H4 (cell line): Measurements from ENCODE around the gene TDG. TPM values are rescaled to one million over a fixed set of nuclear protein-coding genes. Genes with fewer than 3 reads are reported as not detected.
"Not testable (repeated sequence)": the region's sequence is repeated elsewhere in the genome, so short reads cannot be mapped to it uniquely, and the experiment has no call there.

ENCODE experiments used
- DNase-seq: peaks from one replicate; pipeline ENCODE4 v3.0.0-alpha.2; 2015; ENCODE audit warnings: low spot score
- total RNA-seq: library from RNA; depleted of rRNA; stranded (reverse); fragments of >200 nt; shearing (Covaris generic); gene quantifications from 2 replicates; pipeline ENCODE4 v1.2.3, GENCODE V29; 2014; rRNA removed

The TDG gene
- total RNA-seq, 1 experiment from 2014 or later, result 34.2 TPM

GRCh38 chr12:104022786-104023185, 57.1 kb downstream of the TDG start:
- DNase-seq, result no peak

GRCh38 chr12:104023710-104024109, 58.0 kb downstream of the TDG start:
- DNase-seq, result no peak

DNA sequence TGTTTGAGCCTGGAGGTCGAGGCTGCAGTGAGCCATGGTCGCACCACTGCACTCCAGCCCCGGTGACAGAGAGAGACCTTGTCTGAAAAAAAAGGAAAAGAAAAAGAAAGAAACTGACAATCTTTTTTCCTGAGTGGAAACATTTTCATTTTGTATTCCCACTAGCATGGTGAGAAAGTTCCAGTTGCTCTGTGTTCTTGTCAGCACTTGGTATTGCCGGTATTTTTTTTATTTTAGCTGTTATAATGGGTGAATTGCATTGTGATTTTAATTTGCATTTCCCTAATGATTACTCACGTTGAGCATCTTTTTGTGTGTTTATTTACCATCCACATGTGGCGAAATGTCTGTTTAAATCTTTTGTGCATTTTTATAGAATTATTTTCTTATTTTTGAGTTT, 58.7 kb downstream of the TDG start:
- DNase-seq, result no peak

DNA sequence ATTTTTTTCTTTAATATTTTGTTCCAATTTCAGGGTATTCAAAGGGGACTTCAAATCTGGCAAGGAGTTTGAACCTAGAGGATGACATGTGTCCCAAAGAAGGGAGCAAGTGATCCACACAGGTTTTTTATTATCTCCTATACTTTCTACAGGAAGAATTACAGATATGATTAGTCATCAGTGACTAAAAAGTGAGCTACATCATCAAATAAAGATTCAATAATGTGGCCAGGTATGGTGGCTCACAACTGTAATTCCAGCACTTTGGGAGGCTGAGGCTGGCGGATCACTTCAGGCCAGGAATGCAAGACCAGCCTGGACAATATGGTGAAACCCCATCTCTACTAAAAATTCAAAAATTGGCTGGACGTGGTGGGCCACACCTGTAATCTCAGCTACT, 60.1 kb downstream of the TDG start:
- no peak for DNase-seq

DNA sequence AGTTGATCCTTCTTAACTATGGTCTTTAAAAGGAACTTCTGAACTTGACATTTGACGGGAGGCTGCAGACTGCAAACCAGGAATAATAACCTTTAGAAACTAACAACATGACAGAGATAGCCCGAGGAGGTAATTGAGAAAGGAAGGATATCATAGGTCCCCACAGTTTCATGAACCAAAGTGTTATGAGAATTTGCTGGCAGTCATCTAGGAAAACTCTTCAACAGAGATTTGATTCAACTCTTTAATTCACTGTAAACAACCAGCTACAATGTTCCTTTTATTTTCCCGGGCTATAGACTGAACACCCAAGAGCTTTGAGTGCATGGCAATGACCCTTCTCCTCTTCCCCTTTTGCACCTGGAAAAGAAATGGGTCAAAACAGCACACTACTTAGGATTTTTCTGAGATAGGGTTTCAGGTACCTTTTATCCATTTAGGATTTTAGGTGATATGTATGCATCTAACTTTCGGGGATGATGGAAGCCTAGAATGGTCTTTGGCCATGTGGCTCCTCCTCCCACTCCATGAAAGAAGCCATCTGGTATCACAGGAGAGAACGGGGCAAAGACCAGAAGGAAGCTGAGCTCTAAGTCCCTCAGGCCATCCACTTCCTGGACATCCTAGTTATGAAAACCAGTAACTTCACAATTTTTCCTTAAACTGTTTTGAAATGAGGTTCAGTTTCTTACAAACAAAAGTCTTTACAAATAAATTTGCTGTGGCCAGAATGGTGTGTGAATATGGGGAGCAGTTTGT, 61.3 kb downstream of the TDG start:
- DNase-seq, result no peak

GRCh38 chr12:104030596-104030995, 64.9 kb downstream of the TDG start:
- DNase-seq, result not testable (repeated sequence)

DNA sequence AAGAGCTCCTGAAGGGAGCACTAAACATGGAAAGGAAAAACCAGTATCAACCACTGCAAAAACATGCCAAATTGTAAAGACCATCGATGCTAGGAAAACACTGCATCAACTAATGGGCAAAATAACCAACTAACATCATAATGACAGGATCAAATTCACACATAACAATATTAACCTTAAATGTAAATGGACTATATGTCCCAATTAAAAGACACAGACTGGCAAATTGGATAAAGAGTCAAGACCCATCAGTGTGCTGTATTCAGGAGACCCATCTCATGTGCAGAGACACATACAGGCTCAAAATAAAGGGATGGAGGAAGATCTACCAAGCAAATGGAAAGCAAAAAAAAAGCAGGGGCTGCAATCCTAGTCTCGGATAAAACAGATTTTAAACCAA, 70.5 kb downstream of the TDG start:
- DNase-seq, result not testable (repeated sequence)

Other genes starting within 250 kb of the TDG start
- 3.2 and 3.7 TPM in 2 replicates for gene NT5DC3, start 124.6 kb upstream of the TDG start, total RNA-seq
- gene HSP90B1, start 35.5 kb upstream of the TDG start, total RNA-seq, result 507 and 561 TPM in 2 replicates
- 25.3 and 39.7 TPM in 2 replicates for gene GLT8D2, start 84.3 kb downstream of the TDG start, total RNA-seq
- 6.7 and 7.1 TPM in 2 replicates for gene HCFC2, start 98.7 kb downstream of the TDG start, total RNA-seq
- 25.8 and 27.2 TPM in 2 replicates for gene NFYB, start 172.3 kb downstream of the TDG start, total RNA-seq
- gene TXNRD1, start 249.9 kb downstream of the TDG start, total RNA-seq, result 678 and 701 TPM in 2 replicates